Fibroblast of mammary gland (primary cell): ENCODE results near the gene NT5DC3.
A peak's percentile ranks its signal among the peaks of the same experiment; 100 is the strongest.

Source experiments
- DNase-seq: peaks from one replicate; pipeline ENCODE4 v3.0.0-alpha.2; 2010; ENCODE audit warnings: low read depth
- H3K4me3 ChIP-seq: 2 replicates; pipeline ENCODE4 v1.5.1; 2011; ENCODE audit warnings: low read depth, mild to moderate bottlenecking, low read length, moderate library complexity; ENCODE audit not compliant: control insufficient read depth
- TF ChIP-seq, protein P1 (sequence below): conservative IDR thresholded peaks from 2 replicates; pipeline ENCODE4 v1.5.1; 2011; ENCODE audit warnings: low read depth, low read length, inconsistent platforms; ENCODE audit not compliant: control insufficient read depth, insufficient read depth

The NT5DC3 gene

DNA sequence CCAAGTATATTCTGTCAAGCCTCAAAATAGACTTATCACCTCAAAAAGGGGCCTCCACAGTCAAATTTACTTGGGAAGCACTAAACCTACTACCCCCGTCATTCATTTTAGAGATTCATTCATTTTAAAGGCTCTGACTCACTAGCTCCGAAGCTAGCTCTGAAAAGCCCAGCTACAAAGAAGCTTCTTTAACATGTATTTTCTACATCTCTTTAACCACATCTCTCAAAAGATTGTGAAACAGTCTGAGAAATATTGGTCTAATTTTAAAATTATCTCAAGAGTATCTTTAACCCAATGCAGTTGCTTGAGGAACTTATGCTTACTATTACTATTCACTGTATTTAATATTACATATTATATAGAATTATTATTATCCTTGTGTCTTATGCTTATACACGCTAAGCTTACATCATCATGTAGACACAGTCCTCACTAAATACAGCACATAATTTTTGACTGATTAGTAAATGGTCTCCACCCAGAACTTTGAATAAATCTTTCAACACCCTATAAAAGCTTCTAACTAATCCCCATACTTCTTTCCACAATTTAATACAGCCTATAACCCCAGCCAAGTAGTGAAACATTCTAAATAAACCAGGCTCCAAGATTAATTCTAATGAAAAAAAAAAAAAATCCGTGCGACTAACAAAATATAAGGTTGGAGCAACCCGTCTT lies 7.8 kb downstream of the NT5DC3 start:
- DNase-seq = peak; percentile 38
- TF ChIP-seq, protein P1, sequence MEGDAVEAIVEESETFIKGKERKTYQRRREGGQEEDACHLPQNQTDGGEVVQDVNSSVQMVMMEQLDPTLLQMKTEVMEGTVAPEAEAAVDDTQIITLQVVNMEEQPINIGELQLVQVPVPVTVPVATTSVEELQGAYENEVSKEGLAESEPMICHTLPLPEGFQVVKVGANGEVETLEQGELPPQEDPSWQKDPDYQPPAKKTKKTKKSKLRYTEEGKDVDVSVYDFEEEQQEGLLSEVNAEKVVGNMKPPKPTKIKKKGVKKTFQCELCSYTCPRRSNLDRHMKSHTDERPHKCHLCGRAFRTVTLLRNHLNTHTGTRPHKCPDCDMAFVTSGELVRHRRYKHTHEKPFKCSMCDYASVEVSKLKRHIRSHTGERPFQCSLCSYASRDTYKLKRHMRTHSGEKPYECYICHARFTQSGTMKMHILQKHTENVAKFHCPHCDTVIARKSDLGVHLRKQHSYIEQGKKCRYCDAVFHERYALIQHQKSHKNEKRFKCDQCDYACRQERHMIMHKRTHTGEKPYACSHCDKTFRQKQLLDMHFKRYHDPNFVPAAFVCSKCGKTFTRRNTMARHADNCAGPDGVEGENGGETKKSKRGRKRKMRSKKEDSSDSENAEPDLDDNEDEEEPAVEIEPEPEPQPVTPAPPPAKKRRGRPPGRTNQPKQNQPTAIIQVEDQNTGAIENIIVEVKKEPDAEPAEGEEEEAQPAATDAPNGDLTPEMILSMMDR = no peak
- H3K4me3 ChIP-seq = no peak overlapping the region

DNA sequence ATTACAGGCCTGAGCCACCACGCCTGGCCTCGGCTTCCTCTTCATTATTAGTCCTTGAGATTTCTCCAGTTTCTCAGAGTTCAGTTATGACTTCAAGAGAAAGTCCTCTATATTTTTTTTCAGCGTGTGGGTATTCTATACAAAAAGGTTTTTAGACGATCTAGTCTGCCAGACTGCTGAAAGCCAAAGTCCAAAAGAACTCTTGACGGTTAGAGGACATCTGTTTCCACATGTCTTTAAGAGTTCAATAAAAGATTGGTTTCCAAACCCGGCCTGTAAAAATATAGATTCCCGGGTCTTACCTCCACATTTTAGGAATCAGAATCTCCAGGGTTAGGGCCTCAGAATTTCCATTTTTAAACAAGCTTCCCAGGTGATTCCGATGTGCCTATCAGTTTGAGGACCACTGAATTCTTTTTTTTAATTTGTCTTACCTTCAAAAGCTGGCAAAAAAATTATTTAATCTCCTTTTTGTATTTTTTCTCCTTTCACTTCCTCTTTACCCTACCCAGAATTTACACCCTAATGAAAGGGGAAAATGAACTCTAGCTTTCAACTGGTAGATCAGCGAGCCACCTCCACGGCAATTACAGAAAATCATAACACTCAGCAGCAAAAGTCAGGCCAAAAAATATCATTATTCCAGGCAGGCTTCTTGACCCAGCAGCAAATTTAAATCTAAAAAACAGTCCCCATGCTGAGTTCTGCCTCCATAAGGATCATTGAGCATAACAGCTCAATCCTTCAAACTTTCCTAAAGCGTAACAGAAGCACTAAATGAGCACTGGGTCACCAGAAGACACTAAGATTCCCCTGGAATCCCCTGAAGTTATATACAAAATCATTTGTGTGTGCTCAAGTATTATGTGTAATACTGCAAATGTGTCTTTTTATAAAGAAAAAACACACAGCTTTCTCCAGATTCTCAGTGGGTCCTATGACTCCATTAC lies 8.7 kb downstream of the NT5DC3 start:
- TF ChIP-seq, protein P1 = no peak
- H3K4me3 ChIP-seq = no peak overlapping the region
- no peak for DNase-seq

DNA sequence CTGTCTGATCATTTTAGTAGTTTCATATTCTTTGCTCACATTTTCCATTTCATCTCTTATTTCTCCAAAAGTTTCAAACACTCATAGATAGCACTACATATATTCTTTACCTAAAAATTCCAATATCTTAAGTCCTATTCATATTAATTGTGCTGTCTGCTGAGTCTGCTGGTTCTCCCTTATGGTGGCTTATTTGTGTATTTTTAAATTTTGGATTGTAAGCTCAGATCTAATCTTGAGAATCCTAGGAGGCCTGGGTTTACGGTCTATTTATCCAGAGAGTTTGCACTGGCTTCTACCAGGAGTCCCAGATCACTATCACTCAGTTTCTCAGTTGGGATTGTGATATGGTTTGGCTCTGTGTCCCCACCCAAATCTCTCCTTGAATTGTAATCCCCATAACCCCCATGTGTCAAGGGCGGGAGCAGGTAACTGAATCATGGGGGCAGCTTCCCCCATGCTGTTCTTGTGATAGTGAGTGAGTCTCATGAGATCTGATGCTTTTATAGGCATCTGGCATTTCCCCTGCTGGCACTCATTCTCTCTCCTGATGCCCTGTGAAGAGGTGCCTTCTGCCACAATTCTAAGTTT lies 10.2 kb downstream of the NT5DC3 start:
- H3K4me3 ChIP-seq = no peak overlapping the region
- TF ChIP-seq, protein P1 = no peak
- DNase-seq = no peak

DNA sequence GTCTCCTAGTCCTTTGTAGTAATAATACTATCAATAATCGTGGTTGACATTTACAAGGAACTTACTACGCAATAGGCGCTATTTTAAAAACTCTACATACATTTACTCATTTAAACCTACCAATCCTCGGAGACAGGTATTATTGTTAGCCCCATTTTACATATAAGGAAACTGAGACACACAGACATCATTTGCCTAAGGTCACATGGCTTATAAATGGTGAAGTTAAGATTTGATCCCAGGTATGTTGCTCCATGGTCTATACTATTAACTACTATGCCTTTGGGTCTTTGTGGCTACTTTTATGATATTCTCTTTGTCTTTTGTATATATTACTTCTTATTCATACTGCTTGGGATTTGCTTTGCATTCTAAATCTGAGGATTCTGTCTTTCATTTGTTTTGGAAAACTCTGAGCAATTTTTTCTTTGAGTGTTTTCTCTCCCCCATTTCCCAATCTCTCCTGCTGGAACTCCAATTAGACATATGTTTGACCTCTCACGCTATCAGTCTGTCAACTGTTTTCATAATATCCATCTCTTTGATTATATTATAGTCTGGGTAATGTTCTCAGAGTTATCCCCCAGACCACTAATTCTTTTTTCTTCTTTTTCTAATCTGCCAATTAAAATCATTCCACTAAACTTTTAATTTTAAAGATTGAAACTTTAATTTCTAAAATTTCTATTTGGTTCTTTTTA lies 10.9 kb downstream of the NT5DC3 start:
- H3K4me3 ChIP-seq = no peak overlapping the region
- TF ChIP-seq, protein P1 = no peak
- no peak for DNase-seq

DNA sequence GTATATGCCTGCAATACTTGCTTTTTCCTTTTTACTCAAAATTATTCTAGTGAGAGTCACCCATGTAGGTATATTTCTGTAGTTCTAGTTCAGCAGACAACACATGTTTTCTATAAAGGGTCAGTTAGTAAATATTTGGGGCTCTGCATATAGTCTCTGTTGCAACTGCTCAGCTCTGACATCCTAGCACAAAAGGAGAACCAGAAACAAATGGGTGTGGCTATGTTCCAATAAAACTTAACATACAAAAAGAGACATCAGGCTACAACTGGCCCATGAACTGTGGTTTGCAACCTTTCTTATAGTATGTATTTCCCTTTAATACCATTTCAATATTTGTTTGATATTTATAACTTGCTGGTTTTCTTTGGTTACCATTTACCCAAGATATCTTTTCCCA lies 11.9 kb downstream of the NT5DC3 start:
- TF ChIP-seq, protein P1 = no peak
- DNase-seq = peak; percentile 60
- no peak overlapping the region for H3K4me3 ChIP-seq

DNA sequence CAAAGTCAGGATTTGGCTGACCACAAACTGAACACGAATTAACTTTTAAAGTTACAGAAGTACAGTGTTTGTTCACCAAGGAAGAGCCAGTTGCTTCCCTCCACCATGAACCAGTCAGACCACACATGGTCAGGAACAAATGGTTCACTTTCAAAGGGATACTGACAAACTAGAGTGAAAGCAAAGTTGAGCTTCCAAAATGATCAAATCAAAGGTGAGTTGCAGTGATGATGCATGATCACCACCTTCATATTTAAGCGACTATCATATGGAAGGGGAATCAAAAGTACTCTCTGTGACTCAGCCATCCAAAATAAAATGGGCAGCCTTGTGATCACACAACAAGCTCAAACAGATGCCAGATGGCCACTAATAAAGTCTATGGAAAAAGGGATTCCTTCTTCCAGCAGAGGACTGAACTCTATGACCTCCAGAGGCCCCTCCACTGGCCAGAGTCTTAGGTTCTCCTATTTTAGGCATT lies 13.1 kb downstream of the NT5DC3 start:
- no peak overlapping the region for H3K4me3 ChIP-seq
- TF ChIP-seq, protein P1 = no peak
- DNase-seq = peak; percentile 30
